GM21717 (cell line): Measurements from ENCODE around the gene BSDC1.

Source experiments
- ATAC-seq: cut with Tn5 transposase; IDR thresholded peaks from one replicate; pipeline ENCODE4 v1.9.1; 2021; ENCODE audit warnings: mild to moderate bottlenecking, moderate library complexity; ENCODE audit not compliant: unreplicated experiment

The BSDC1 gene

GRCh38 chr1:32337855-32338636 is 56.2 kb downstream of the BSDC1 start:
- ATAC-seq, result no peak

- peak; percentile 31 for ATAC-seq
Observed at GRCh38 chr1:32336963-32337675, 57.1 kb downstream of the BSDC1 start.

- peak; percentile 2 for ATAC-seq
Observed at GRCh38 chr1:32336591-32336932, 57.7 kb downstream of the BSDC1 start.

GRCh38 chr1:32335790-32336590 is 58.3 kb downstream of the BSDC1 start, which contains the start of gene MARCKSL1:
Gene MARCKSL1 (minus strand): TSS chr1:32336233. CDS start chr1:32336033, 200 bp downstream.
- ATAC-seq, result peak; percentile 34

GRCh38 chr1:32335535-32335789 is 58.8 kb downstream of the BSDC1 start:
- ATAC-seq, result no peak

GRCh38 chr1:32334864-32335534 is 59.2 kb downstream of the BSDC1 start:
- ATAC-seq, result no peak

- no peak for ATAC-seq
Observed at GRCh38 chr1:32334274-32334861, 59.9 kb downstream of the BSDC1 start.

GRCh38 chr1:32333251-32333963 is 60.8 kb downstream of the BSDC1 start:
- no peak for ATAC-seq

GRCh38 chr1:32332290-32333079 is 61.8 kb downstream of the BSDC1 start:
- ATAC-seq, result no peak

- no peak for ATAC-seq
Observed at GRCh38 chr1:32331549-32331948, 62.7 kb downstream of the BSDC1 start.

- ATAC-seq, result no peak
Observed at GRCh38 chr1:32330558-32331151, 63.6 kb downstream of the BSDC1 start.

GRCh38 chr1:32329931-32330466 is 64.2 kb downstream of the BSDC1 start:
- ATAC-seq, result no peak

- no peak for ATAC-seq
Observed at GRCh38 chr1:32327204-32327603, 67.0 kb downstream of the BSDC1 start.

GRCh38 chr1:32321712-32322291 is 72.4 kb downstream of the BSDC1 start:
- no peak for ATAC-seq

GRCh38 chr1:32318127-32318869 is 75.9 kb downstream of the BSDC1 start:
- ATAC-seq, result no peak

- ATAC-seq, result no peak
Observed at GRCh38 chr1:32316903-32317277, 77.4 kb downstream of the BSDC1 start.
